Subcutaneous adipose tissue (tissue), 4 donors: ENCODE results near the gene RECK. TPM values are rescaled to one million over a fixed set of nuclear protein-coding genes. Genes with fewer than 3 reads are reported as not detected.

Experiments used
- CTCF ChIP-seq: fragments of 450-650 bp; IDR thresholded peaks from one replicate; pipeline ENCODE4 v1.5.1; 2016; ENCODE audit warnings: low read depth, mild to moderate bottlenecking, control low read depth, antibody characterized with exemption, moderate library complexity
- total RNA-seq, 4 donors: library from RNA; depleted of rRNA; stranded (reverse); fragments of >200 nt; gene quantifications; one replicate each; pipeline ENCODE4 v1.1.0, GENCODE V29; 2016

RECK gene
- total RNA-seq, 4 donors from 2014 or later, result 17.0 to 28.0 (median 21.2) TPM

- no peak for TF ChIP-seq CTCF
These were observed 12.7 kb downstream of the RECK start for GRCh38 chr9:36049408-36049807.

- TF ChIP-seq CTCF, result no peak
These were observed 13.8 kb downstream of the RECK start for GRCh38 chr9:36050476-36050875.

GRCh38 chr9:36051317-36051716 lies 14.6 kb downstream of the RECK start:
- no peak for TF ChIP-seq CTCF

- TF ChIP-seq CTCF, result no peak
These were observed 17.3 kb downstream of the RECK start for GRCh38 chr9:36053971-36054370.

- no peak for TF ChIP-seq CTCF
These were observed 20.2 kb downstream of the RECK start for GRCh38 chr9:36056896-36057295.

GRCh38 chr9:36063804-36064447 lies 27.2 kb downstream of the RECK start:
- TF ChIP-seq CTCF, result no peak

GRCh38 chr9:36064448-36065037 lies 27.8 kb downstream of the RECK start:
- TF ChIP-seq CTCF, result no peak
